Transverse colon (tissue), 4 donors: Measurements from ENCODE around the gene CYP26A1.

Source experiments
- CTCF ChIP-seq, 5 experiments: fragments of 200-600 bp in 3 of 5; fragments of 450-650 bp in 2 of 5; sonication (generic) in 3 of 5; IDR thresholded peaks; 1 replicate in 2 of 5; 2 replicates in 3 of 5; pipeline ENCODE4 v1.5.1; 2016 to 2017; ENCODE audit warnings: antibody characterized with exemption in 5 of 5, inconsistent platforms in 3 of 5, mild to moderate bottlenecking in 2 of 5, moderate library complexity in 1 of 5
- EP300 ChIP-seq: sonication (generic); formaldehyde crosslinking; IDR thresholded peaks from one replicate; pipeline ENCODE4 v1.6.1; 2017; ENCODE audit warnings: antibody characterized with exemption, low read depth
- POLR2A ChIP-seq: fragments of 450-650 bp; IDR thresholded peaks from one replicate; pipeline ENCODE4 v1.6.1; 2016; ENCODE audit warnings: antibody characterized with exemption, mild to moderate bottlenecking, moderate library complexity
- POLR2AphosphoS5 ChIP-seq, 3 donors: sonication (generic); formaldehyde crosslinking; IDR thresholded peaks; one replicate each; pipeline ENCODE4 v1.6.1; 2016; ENCODE audit warnings: antibody characterized with exemption in 3 of 3

DNA sequence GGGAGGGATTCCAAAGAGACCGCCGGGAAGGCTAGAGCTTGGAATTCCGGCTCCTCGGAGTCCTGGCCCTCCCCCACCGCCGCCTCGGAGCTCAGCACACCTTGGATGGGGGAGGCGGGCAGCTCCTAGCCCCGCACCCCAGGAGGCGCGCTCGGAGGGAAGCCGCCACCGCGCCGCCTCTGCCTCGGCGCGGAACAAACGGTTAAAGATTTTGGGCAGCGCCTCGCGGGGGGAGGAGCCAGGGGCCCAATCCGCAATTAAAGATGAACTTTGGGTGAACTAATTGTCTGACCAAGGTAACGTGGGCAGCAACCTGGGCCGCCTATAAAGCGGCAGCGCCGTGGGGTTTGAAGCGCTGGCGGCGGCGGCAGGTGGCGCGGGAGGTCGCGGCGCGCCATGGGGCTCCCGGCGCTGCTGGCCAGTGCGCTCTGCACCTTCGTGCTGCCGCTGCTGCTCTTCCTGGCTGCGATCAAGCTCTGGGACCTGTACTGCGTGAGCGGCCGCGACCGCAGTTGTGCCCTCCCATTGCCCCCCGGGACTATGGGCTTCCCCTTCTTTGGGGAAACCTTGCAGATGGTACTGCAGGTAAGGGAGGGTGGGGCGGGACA, at the start of gene CYP26A1:
- TF ChIP-seq CTCF (IDR thresholded peaks at IDR 0.05) (no peak), EP300 (no peak), POLR2A (no peak), POLR2AphosphoS5 (IDR thresholded peaks at IDR 0.05) (no peak)
